Neural cell (in vitro differentiated cells): ENCODE data around the gene PPM1G. TPM values are rescaled to one million over a fixed set of nuclear protein-coding genes. Genes with fewer than 3 reads are reported as not detected.
"Not testable (repeated sequence)": the region's sequence is repeated elsewhere in the genome, so short reads cannot be mapped to it uniquely, and the experiment has no call there.

Source experiments
- H2AFZ ChIP-seq: fragments of 200-600, 300-800 bp; sonication (generic), shearing (Covaris generic); 2 replicates; pipeline ENCODE4 v1.6.0; 2014; ENCODE audit warnings: low read depth, mild to moderate bottlenecking, antibody characterized with exemption, low read length, moderate library complexity
- H3F3A ChIP-seq: fragments of 200-600 bp; shearing (Covaris generic); 2 replicates; pipeline ENCODE4 v1.6.1; 2016; ENCODE audit warnings: mild to moderate bottlenecking, moderate library complexity, mixed read lengths, antibody characterized with exemption, low read length; ENCODE audit not compliant: insufficient read depth, poor library complexity, severe bottlenecking
- H3K27ac ChIP-seq: fragments of 200-600, 300-800 bp; sonication (generic), shearing (Covaris generic); 2 replicates; pipeline ENCODE4 v1.5.1; 2014; ENCODE audit warnings: mild to moderate bottlenecking, low read length, moderate library complexity
- H3K27me3 ChIP-seq: fragments of 300-800, 200-600 bp; sonication (generic), shearing (Covaris generic); 2 replicates; pipeline ENCODE4 v1.6.0; 2014; ENCODE audit warnings: mild to moderate bottlenecking, low read depth, low read length, moderate library complexity; ENCODE audit not compliant: insufficient read depth
- H3K36me3 ChIP-seq: fragments of 300-800, 200-600 bp; sonication (generic), shearing (Covaris generic); 2 replicates; pipeline ENCODE4 v1.5.1; 2014; ENCODE audit warnings: mild to moderate bottlenecking, antibody characterized with exemption, low read length, moderate library complexity; ENCODE audit not compliant: insufficient read depth
- H3K4me2 ChIP-seq: fragments of 300-800, 200-600 bp; sonication (generic), shearing (Covaris generic); 2 replicates; pipeline ENCODE4 v1.6.0; 2014; ENCODE audit warnings: mild to moderate bottlenecking, low read length
- H3K4me3 ChIP-seq: fragments of 300-800, 200-600 bp; sonication (generic), shearing (Covaris generic); 2 replicates; pipeline ENCODE4 v1.5.1; 2014; ENCODE audit warnings: mild to moderate bottlenecking, low read length, moderate library complexity
- H3K79me2 ChIP-seq: fragments of 200-600 bp; shearing (Covaris generic); replicated peaks from 2 replicates; pipeline ENCODE4 v1.6.0; 2014; ENCODE audit warnings: mild to moderate bottlenecking, low read length, moderate library complexity; ENCODE audit not compliant: insufficient read depth
- H3K9ac ChIP-seq: fragments of 300-800, 200-600 bp; sonication (generic), shearing (Covaris generic); 2 replicates; pipeline ENCODE4 v1.6.1; 2016; ENCODE audit warnings: mild to moderate bottlenecking, low read length, mixed read lengths
- H3K9me2 ChIP-seq: fragments of 200-600 bp; shearing (Covaris generic); 2 replicates; pipeline ENCODE4 v1.6.1; 2016; ENCODE audit warnings: mild to moderate bottlenecking, low read length, mixed read lengths; ENCODE audit not compliant: insufficient read depth
- H3K9me3 ChIP-seq: fragments of 200-600, 300-800 bp; sonication (generic), shearing (Covaris generic); 2 replicates; pipeline ENCODE4 v1.6.1; 2016; ENCODE audit warnings: mild to moderate bottlenecking, mixed run types, low read length, moderate library complexity, mixed read lengths
- H4K20me1 ChIP-seq: fragments of 200-600 bp; shearing (Covaris generic); 2 replicates; pipeline ENCODE4 v1.6.1; 2016; ENCODE audit warnings: mild to moderate bottlenecking, mixed run types; ENCODE audit not compliant: insufficient read depth
- EP300 ChIP-seq: fragments of 450-650 bp; conservative IDR thresholded peaks from 2 replicates; pipeline ENCODE4 v1.6.1; 2014; ENCODE audit warnings: antibody characterized with exemption, mild to moderate bottlenecking, moderate library complexity; ENCODE audit not compliant: poor library complexity, severe bottlenecking
- EZH2 ChIP-seq: fragments of 200-600, 300-800 bp; shearing (Covaris generic), sonication (generic); IDR thresholded peaks from 2 replicates; pipeline ENCODE4 v1.6.1; 2014; ENCODE audit warnings: antibody characterized with exemption, low read length, borderline replicate concordance, mild to moderate bottlenecking; ENCODE audit not compliant: insufficient read depth, poor library complexity, severe bottlenecking
- POLR2AphosphoS5 ChIP-seq: IDR thresholded peaks from 2 replicates; pipeline ENCODE4 v1.6.1; 2012
- RAD21 ChIP-seq: fragments of 450-650 bp; conservative IDR thresholded peaks from 2 replicates; pipeline ENCODE4 v1.6.1; 2014; ENCODE audit warnings: antibody characterized with exemption, mild to moderate bottlenecking, moderate library complexity
- SMC3 ChIP-seq: fragments of 450-650 bp; conservative IDR thresholded peaks from 2 replicates; pipeline ENCODE4 v1.6.1; 2014; ENCODE audit warnings: antibody characterized with exemption, mild to moderate bottlenecking, moderate library complexity; ENCODE audit not compliant: poor library complexity
- TAF1 ChIP-seq: IDR thresholded peaks from 2 replicates; pipeline ENCODE4 v1.6.1; 2012; ENCODE audit warnings: low read depth
- polyA plus RNA-seq: library from polyadenylated mRNA; depleted of rRNA; stranded (reverse); fragments of >200 nt; gene quantifications from 2 replicates; pipeline ENCODE4 v1.2.3, GENCODE V29; 2014
- TF ChIP-seq, protein P1 (sequence below): IDR thresholded peaks from 2 replicates; pipeline ENCODE4 v1.6.1; 2012; ENCODE audit warnings: borderline replicate concordance
- TF ChIP-seq, protein P2 (sequence below): fragments of 450-650 bp; IDR thresholded peaks from 2 replicates; pipeline ENCODE4 v1.5.1; 2014; ENCODE audit warnings: antibody characterized with exemption, mild to moderate bottlenecking, moderate library complexity; ENCODE audit not compliant: poor library complexity, severe bottlenecking

The PPM1G gene
- polyA plus RNA-seq, 1 donor from 2014 or later = 107 TPM

GRCh38 chr2:27353386-27353761 lies 56.0 kb downstream of the PPM1G start:
- H3K9me3 ChIP-seq, H3K9ac ChIP-seq, H3K4me2 ChIP-seq, H3K36me3 ChIP-seq, H4K20me1 ChIP-seq, H3K27me3 ChIP-seq, H3K27ac ChIP-seq, H3K9me2 ChIP-seq, H3F3A ChIP-seq, H3K4me3 ChIP-seq, H2AFZ ChIP-seq: not testable (repeated sequence)
- H3K79me2 ChIP-seq = peaks cover 46% of the 10 kb centered on the region

- Histone ChIP-seq H3K27ac (no peak overlapping the region), H3K9ac (no peak overlapping the region), H2AFZ (no peak overlapping the region), H4K20me1 (no peaks in the 10 kb centered on the region), H3K27me3 (no peaks in the 10 kb centered on the region), H3K4me3 (no peak overlapping the region), H3K79me2 (peaks cover 47% of the 10 kb centered on the region), H3K9me3 (no peaks in the 10 kb centered on the region), H3K36me3 (no peaks in the 10 kb centered on the region), H3K9me2 (no peaks in the 10 kb centered on the region), H3K4me2 (no peak overlapping the region), H3F3A (no peaks in the 10 kb centered on the region)
- TF ChIP-seq, protein P1, sequence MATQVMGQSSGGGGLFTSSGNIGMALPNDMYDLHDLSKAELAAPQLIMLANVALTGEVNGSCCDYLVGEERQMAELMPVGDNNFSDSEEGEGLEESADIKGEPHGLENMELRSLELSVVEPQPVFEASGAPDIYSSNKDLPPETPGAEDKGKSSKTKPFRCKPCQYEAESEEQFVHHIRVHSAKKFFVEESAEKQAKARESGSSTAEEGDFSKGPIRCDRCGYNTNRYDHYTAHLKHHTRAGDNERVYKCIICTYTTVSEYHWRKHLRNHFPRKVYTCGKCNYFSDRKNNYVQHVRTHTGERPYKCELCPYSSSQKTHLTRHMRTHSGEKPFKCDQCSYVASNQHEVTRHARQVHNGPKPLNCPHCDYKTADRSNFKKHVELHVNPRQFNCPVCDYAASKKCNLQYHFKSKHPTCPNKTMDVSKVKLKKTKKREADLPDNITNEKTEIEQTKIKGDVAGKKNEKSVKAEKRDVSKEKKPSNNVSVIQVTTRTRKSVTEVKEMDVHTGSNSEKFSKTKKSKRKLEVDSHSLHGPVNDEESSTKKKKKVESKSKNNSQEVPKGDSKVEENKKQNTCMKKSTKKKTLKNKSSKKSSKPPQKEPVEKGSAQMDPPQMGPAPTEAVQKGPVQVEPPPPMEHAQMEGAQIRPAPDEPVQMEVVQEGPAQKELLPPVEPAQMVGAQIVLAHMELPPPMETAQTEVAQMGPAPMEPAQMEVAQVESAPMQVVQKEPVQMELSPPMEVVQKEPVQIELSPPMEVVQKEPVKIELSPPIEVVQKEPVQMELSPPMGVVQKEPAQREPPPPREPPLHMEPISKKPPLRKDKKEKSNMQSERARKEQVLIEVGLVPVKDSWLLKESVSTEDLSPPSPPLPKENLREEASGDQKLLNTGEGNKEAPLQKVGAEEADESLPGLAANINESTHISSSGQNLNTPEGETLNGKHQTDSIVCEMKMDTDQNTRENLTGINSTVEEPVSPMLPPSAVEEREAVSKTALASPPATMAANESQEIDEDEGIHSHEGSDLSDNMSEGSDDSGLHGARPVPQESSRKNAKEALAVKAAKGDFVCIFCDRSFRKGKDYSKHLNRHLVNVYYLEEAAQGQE = no peak
- TF ChIP-seq RAD21 = no peak
- TF ChIP-seq SMC3 = no peak
- TF ChIP-seq POLR2AphosphoS5 = no peak
- TF ChIP-seq, protein P2, sequence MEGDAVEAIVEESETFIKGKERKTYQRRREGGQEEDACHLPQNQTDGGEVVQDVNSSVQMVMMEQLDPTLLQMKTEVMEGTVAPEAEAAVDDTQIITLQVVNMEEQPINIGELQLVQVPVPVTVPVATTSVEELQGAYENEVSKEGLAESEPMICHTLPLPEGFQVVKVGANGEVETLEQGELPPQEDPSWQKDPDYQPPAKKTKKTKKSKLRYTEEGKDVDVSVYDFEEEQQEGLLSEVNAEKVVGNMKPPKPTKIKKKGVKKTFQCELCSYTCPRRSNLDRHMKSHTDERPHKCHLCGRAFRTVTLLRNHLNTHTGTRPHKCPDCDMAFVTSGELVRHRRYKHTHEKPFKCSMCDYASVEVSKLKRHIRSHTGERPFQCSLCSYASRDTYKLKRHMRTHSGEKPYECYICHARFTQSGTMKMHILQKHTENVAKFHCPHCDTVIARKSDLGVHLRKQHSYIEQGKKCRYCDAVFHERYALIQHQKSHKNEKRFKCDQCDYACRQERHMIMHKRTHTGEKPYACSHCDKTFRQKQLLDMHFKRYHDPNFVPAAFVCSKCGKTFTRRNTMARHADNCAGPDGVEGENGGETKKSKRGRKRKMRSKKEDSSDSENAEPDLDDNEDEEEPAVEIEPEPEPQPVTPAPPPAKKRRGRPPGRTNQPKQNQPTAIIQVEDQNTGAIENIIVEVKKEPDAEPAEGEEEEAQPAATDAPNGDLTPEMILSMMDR = no peak
Observed at GRCh38 chr2:27351802-27352598, 57.4 kb downstream of the PPM1G start.

- Histone ChIP-seq H3F3A (no peaks in the 10 kb centered on the region), H2AFZ (no peak overlapping the region), H3K9me3 (no peaks in the 10 kb centered on the region), H3K9ac (no peak overlapping the region), H3K4me2 (no peak overlapping the region), H3K9me2 (no peaks in the 10 kb centered on the region), H3K27ac (no peak overlapping the region), H3K36me3 (no peaks in the 10 kb centered on the region), H3K4me3 (no peak overlapping the region), H4K20me1 (no peaks in the 10 kb centered on the region), H3K27me3 (no peaks in the 10 kb centered on the region), H3K79me2 (peaks cover 45% of the 10 kb centered on the region)
- no peak for TF ChIP-seq SMC3
- TF ChIP-seq RAD21 = no peak
- TF ChIP-seq, protein P1 = no peak
- TF ChIP-seq TAF1 = no peak
- TF ChIP-seq EP300 = no peak
- TF ChIP-seq, protein P2 = no peak
- TF ChIP-seq EZH2 = no peak
Observed at GRCh38 chr2:27350106-27350693, 59.2 kb downstream of the PPM1G start.
